Left ventricle myocardium inferior (tissue), 1 donor: ENCODE measurements around the gene CABCOCO1. TPM values are rescaled to one million over a fixed set of nuclear protein-coding genes. Genes with fewer than 3 reads are reported as not detected.

Experiments used
- DNase-seq: peaks from one replicate; pipeline ENCODE4 v3.0.0-alpha.2; 2020
- H3K27ac ChIP-seq: fragments of 200-600 bp; replicated peaks from 2 replicates; pipeline ENCODE4 v1.8.0; 2021
- H3K27me3 ChIP-seq: fragments of 200-600 bp; 2 replicates; pipeline ENCODE4 v1.8.0; 2021; ENCODE audit warnings: low read depth
- H3K36me3 ChIP-seq: fragments of 200-600 bp; 2 replicates; pipeline ENCODE4 v1.8.0; 2021
- H3K4me1 ChIP-seq: fragments of 200-600 bp; 2 replicates; pipeline ENCODE4 v1.8.0; 2021
- H3K4me3 ChIP-seq: fragments of 200-600 bp; 2 replicates; pipeline ENCODE4 v1.8.0; 2021; ENCODE audit warnings: mild to moderate bottlenecking, moderate library complexity
- H3K9me3 ChIP-seq: fragments of 200-600 bp; replicated peaks from 2 replicates; pipeline ENCODE4 v1.8.0; 2021
- CTCF ChIP-seq: fragments of 200-600 bp; IDR thresholded peaks from 2 replicates; pipeline ENCODE4 v1.8.0; 2021; ENCODE audit warnings: antibody characterized with exemption, mild to moderate bottlenecking, borderline replicate concordance
- intact Hi-C: fragments of 100-400 bp; cut with micrococcal nuclease; formaldehyde crosslinking; loops from one replicate; pipeline ENCODE4 v1.11.0; 2022
- total RNA-seq: library from RNA; stranded (reverse); fragmentation: NEBNext Ultra II Directional; extraction: Animal tissue kit (Norgen Biotek cat#: 25700); gene quantifications from one replicate; pipeline ENCODE4 v1.2.1, GENCODE V29; 2021
- donor health status: DM: no; HTN: yes; CAD: no; lungs with severe emphysema.

CABCOCO1 gene
- total RNA-seq, 1 donor from 2014 or later: not detected

DNA sequence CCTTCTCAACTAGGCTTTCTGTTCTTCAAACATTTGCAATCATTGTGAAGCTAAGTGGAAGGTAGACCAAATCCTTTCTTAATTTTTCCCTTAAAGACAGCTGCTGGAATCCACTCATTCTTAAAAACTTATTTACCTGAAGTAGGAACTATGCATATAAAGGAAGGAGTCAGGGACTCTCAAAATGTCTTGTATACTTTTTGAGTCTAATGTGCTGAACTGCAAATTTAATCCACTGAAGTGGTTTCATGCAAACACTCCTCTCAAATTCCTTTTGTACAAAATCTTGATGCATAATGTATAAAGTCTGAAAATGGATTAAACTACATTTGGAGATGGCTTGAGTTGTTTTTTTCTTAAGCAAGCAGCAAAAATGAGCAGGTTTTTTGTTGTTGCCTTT lies 118.0 kb downstream of the CABCOCO1 start:
- Histone ChIP-seq H3K36me3 (no peaks in the 10 kb centered on the region), H3K4me1 (no peaks in the 10 kb centered on the region), H3K27ac (no peak overlapping the region), H3K27me3 (no peaks in the 10 kb centered on the region), H3K4me3 (no peak overlapping the region), H3K9me3 (no peaks in the 10 kb centered on the region)
- DNase-seq: no peak
- TF ChIP-seq CTCF: no peak
- intact Hi-C loops: no loop called here

DNA sequence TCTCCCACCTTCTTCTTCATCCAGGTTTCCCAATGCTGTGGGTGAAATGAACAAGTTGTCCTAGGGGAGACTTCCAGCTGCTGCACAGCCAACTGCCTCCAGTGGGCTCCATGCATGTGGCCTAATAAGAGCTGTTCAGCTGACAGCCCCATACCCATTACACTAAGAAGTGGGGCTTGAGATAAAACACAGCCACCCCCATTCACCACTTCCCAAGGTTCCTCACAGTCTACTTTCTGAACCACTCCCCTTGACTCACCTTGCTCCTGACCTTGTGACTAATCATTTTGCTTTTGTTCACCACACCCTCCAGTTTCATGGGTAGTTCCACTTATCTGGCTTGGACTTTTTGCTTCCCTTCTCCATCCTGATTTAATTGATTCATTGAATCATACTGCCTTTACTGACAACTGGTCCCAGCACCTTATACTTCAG lies 119.3 kb downstream of the CABCOCO1 start:
- DNase-seq: no peak
- no peak overlapping the region for H3K27ac ChIP-seq
- no peaks in the 10 kb centered on the region for H3K36me3 ChIP-seq
- H3K9me3 ChIP-seq: no peaks in the 10 kb centered on the region
- H3K4me3 ChIP-seq: no peak overlapping the region
- no peaks in the 10 kb centered on the region for H3K27me3 ChIP-seq
- H3K4me1 ChIP-seq: no peaks in the 10 kb centered on the region
- TF ChIP-seq CTCF: no peak
- intact Hi-C loops: no loop called here

DNA sequence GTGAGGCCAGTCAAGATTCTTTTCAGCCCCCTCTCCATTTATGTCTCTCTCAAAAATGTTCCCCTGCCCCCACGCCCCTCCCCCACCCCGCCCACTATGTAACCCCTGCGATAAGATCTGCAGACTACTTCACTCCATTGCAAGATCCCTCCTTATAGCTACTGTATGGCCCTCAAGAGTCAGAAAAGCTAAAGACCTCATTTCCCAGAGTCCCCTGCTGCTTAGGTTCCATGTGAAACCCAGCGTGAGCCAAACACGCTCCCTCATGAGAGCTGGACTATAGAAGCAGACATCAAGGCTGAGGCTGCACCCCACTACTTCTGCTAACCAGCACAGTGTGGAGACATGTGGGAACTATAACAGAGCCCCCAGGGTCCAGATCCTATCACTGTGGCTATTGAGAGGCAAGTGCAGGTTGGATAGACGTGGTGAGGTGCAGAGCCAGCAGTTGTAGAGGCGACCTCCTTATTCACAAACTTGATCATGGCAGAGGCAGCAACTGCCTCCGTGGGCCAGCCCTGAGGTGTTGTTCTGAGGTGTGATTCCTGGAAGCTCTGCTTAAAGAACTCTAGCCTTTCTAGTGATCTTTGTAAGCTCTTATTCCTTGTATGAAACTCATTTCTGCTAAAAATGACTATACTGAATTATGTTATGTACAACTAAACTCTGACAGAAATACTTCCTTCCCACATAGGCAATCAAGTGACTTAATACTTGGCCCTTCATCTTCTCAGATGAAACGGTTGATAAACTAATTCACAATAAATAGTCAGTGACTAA lies 121.8 kb downstream of the CABCOCO1 start:
- H3K27me3 ChIP-seq: no peaks in the 10 kb centered on the region
- no peak for TF ChIP-seq CTCF
- intact Hi-C loops: no loop called here
- H3K9me3 ChIP-seq: no peaks in the 10 kb centered on the region
- no peak overlapping the region for H3K4me3 ChIP-seq
- H3K27ac ChIP-seq: no peak overlapping the region
- no peaks in the 10 kb centered on the region for H3K36me3 ChIP-seq
- no peak for DNase-seq
- H3K4me1 ChIP-seq: peaks cover 3% of the 10 kb centered on the region

GRCh38 chr10:61785473-61786105 lies 122.9 kb downstream of the CABCOCO1 start:
- Histone ChIP-seq H3K27me3 (no peaks in the 10 kb centered on the region), H3K9me3 (no peaks in the 10 kb centered on the region), H3K4me3 (no peak overlapping the region), H3K36me3 (no peaks in the 10 kb centered on the region), H3K27ac (no peak overlapping the region), H3K4me1 (peaks cover 3% of the 10 kb centered on the region)
- DNase-seq: no peak
- no peak for TF ChIP-seq CTCF
- intact Hi-C loops: no loop called here

DNA sequence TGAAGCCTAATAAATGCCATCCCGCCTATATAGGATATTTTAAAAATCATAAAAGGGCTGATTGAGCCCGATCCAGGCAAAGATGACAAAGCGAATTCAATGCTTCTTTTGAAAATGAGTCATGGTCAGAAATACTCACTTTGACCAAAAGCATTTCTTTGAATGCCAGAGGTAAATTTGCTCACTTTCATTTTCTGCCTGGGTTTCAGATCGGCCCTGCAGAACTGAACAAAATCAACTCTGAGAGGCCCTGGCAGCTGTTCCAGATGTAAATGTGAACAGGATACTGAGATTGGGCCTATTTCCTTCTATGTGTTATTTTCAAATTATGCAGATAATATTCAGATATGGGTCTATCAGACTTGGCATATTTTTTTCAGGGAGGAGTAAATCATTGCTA lies 124.0 kb downstream of the CABCOCO1 start:
- no peak overlapping the region for H3K4me3 ChIP-seq
- no peaks in the 10 kb centered on the region for H3K27me3 ChIP-seq
- TF ChIP-seq CTCF: no peak
- peaks cover 3% of the 10 kb centered on the region for H3K4me1 ChIP-seq
- intact Hi-C loops: no loop called here
- H3K27ac ChIP-seq: no peak overlapping the region
- H3K9me3 ChIP-seq: no peaks in the 10 kb centered on the region
- no peak for DNase-seq
- H3K36me3 ChIP-seq: no peaks in the 10 kb centered on the region
